ENCODE data around the gene CREB5. TPM values are rescaled to one million over a fixed set of nuclear protein-coding genes. Genes with fewer than 3 reads are reported as not detected.
"Not testable (repeated sequence)": the region's sequence is repeated elsewhere in the genome, so short reads cannot be mapped to it uniquely, and the experiment has no call there.

The CREB5 gene
- total and polyA plus RNA-seq, 7 donors = 0.80 to 42.1 (median 4.6) TPM

- no peaks in the 10 kb centered on the region for H3K36me3 ChIP-seq
- no peaks in the 10 kb centered on the region for H3K4me1 ChIP-seq
- no peak for DNase-seq
- intact Hi-C loops (cut with DNase I) = no loop called here
- WGBS, 2 donors = 87 to 92% methylated on average over 3 of the region's 3 CpGs
- no peak overlapping the region for H3K4me3 ChIP-seq
- H3K9me3 ChIP-seq = no peaks in the 10 kb centered on the region
- no peaks in the 10 kb centered on the region for H3K27me3 ChIP-seq
- TF ChIP-seq POLR2AphosphoS5 (IDR thresholded peaks at IDR 0.05) (no peak), EP300 (IDR thresholded peaks at IDR 0.05) (no peak), POLR2A (IDR thresholded peaks at IDR 0.05) (no peak), CTCF (IDR thresholded peaks at IDR 0.05) (no peak)
- no peak overlapping the region for H3K27ac ChIP-seq
Observed at GRCh38 chr7:28595801-28596200, 183.5 kb downstream of the CREB5 start.

DNA sequence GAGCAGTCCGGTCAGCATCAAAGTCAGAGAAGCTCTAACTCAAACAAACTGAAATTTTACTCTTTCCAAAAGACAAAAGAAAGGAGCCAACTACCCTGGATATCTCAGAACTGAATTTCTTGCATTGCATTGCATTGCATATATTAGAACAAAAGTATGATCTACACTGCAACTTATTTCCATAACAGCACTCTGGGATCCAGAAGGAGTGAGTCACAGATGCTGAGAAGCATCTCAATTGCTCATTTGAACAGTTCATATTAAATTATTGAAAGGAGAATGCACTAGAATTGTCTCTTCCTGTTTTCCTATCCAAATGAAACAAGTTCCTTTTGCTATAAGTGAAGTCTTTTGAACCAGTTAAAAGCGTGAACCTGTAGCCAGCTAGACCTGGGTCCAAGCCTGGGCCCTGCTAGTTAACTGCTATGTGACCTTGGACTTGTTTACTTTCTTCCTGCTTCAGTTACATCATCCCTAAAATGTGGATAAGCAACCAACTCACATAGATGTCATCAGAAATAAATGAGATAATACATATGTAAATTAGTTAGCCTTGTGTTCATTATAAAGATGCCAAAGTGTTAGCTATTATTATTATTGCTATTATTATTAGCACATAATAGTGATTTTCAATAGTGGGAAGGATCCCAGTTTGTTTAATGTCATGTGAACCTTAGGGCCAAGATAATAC is 184.1 kb downstream of the CREB5 start:
- H3K27ac ChIP-seq = no peak overlapping the region
- no peak for TF ChIP-seq CTCF (IDR thresholded peaks at IDR 0.05)
- no peak for TF ChIP-seq POLR2A (IDR thresholded peaks at IDR 0.05)
- no peaks in the 10 kb centered on the region for H3K27me3 ChIP-seq
- no peaks in the 10 kb centered on the region for H3K36me3 ChIP-seq
- 59 to 80% methylated on average over 2 of the region's 2 CpGs for WGBS, 2 donors
- intact Hi-C loops (cut with DNase I) = no loop called here
- H3K4me1 ChIP-seq = no peaks in the 10 kb centered on the region
- DNase-seq = no peak
- H3K9me3 ChIP-seq = no peaks in the 10 kb centered on the region
- H3K4me3 ChIP-seq = no peak overlapping the region

- Histone ChIP-seq H3K4me1 (no peaks in the 10 kb centered on the region), H3K9me3 (no peaks in the 10 kb centered on the region), H3K36me3 (no peaks in the 10 kb centered on the region), H3K27me3 (no peaks in the 10 kb centered on the region), H3K4me3 (no peak overlapping the region), H3K27ac (no peak overlapping the region)
- no peak for TF ChIP-seq POLR2AphosphoS5 (IDR thresholded peaks at IDR 0.05)
- 48 to 83% methylated on average over 2 of the region's 2 CpGs for WGBS, 2 donors
- intact Hi-C loops (cut with DNase I) = no loop called here
- DNase-seq = no peak
Observed at GRCh38 chr7:28597284-28597683, 185.0 kb downstream of the CREB5 start.

- H3K27me3 ChIP-seq; intact Hi-C loops (cut with DNase I); H3K27ac ChIP-seq; H3K4me1 ChIP-seq; DNase-seq; H3K4me3 ChIP-seq; H3K36me3 ChIP-seq; H3K9me3 ChIP-seq: not testable (repeated sequence)
- 83 to 84% methylated on average over 5 of the region's 5 CpGs for WGBS, 2 donors
Observed at GRCh38 chr7:28598037-28598436, 185.7 kb downstream of the CREB5 start.

GRCh38 chr7:28598586-28598985 is 186.3 kb downstream of the CREB5 start:
- 91 to 94% methylated on average over 3 of the region's 3 CpGs for WGBS, 2 donors
- no peaks in the 10 kb centered on the region for H3K36me3 ChIP-seq

More at GRCh38 chr7:28598586-28598985, 186.3 kb downstream of the CREB5 start:
- no peaks in the 10 kb centered on the region for H3K27me3 ChIP-seq
- no peak for TF ChIP-seq EP300 (IDR thresholded peaks at IDR 0.05)
- no peak for TF ChIP-seq CTCF (IDR thresholded peaks at IDR 0.05)
- TF ChIP-seq POLR2A (IDR thresholded peaks at IDR 0.05) = no peak
- no peak for TF ChIP-seq POLR2AphosphoS5 (IDR thresholded peaks at IDR 0.05)
- H3K4me1 ChIP-seq = no peaks in the 10 kb centered on the region
- DNase-seq = no peak
- no peaks in the 10 kb centered on the region for H3K9me3 ChIP-seq
- no peak overlapping the region for H3K27ac ChIP-seq
- intact Hi-C loops (cut with DNase I) = no loop called here
- no peak overlapping the region for H3K4me3 ChIP-seq
